Hippocampal formation (tissue), 2 donors: ENCODE results near the gene ENPEP.
"Not testable (repeated sequence)": the region's sequence is repeated elsewhere in the genome, so short reads cannot be mapped to it uniquely, and the experiment has no call there.

Experiments
- DNase-seq, 2 donors: peaks; one replicate each; lab custom pipeline; 2025; lab: John Stamatoyannopoulos, UW

ENPEP gene

GRCh38 chr4:110520886-110521285 is 44.9 kb downstream of the ENPEP start:
- DNase-seq, result no peak

- no peak for DNase-seq
Observed at GRCh38 chr4:110526589-110526988, 50.6 kb downstream of the ENPEP start.

- DNase-seq, result no peak
Observed at GRCh38 chr4:110527156-110527555, 51.2 kb downstream of the ENPEP start.

DNA sequence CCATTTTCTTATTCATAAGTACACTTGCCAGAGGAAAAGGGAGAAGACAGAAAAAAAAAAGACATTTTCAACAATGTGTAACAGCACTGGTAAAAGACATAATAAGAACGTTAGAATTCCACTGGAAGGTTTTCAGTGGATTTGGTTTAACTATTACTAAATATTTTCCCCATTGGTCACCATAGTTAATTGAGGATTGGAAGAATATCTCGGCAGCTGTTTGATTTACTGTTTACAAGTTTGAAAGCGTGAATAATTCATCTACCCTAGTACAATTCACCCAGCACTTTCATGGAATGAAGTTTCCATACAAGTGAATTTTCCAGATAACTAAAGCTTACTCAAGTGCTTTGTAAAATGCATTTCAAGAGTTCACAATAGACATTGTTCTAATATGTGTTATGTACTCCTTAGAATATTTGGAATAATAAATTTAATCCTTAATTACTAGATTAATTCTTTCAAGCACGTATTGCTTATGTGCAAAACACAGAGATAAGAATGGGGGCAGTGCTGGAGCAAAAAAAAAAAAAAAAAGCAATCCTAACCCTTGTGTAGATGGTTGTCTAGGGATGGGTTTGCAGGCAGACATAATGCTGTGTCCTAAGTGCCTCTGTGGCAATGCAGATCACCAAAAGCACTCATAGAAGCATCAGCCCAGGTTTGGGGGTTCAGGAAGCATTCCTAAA is 57.1 kb downstream of the ENPEP start:
- DNase-seq, result no peak

DNA sequence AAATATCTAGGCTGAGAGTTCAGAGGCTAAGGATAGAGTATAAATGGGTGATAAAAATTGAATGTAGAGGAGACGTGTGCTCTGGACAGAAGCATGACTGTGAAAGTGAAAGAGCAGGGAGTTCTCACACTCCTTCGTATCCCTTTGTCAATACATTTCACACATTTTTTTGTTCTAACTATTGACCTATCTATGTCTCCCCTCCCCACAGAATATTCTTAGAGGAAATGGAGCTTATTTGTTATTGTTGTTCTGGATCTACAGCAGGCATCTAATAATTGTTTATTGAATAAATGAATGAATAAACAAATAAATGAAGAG is 57.6 kb downstream of the ENPEP start:
- DNase-seq, result no peak

DNA sequence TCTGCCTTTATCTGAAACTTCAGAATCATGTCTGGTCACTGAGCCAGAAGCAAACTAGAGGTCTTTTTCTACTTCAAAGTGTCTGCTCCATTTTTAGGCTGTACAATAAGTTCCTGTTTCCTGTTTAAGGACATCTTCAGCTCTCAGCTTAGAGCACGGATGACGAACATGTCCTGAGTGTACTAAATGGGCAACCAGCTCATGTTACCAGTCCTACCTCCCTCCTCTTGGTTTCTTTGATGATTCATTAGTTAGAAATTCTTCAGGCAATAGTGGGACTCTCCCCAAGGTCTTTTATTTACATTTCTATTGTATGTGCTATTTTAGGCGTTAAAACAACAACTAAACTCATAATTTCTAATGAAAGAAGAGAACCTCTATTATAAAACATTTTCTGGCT is 58.0 kb downstream of the ENPEP start:
- DNase-seq, result no peak

DNA sequence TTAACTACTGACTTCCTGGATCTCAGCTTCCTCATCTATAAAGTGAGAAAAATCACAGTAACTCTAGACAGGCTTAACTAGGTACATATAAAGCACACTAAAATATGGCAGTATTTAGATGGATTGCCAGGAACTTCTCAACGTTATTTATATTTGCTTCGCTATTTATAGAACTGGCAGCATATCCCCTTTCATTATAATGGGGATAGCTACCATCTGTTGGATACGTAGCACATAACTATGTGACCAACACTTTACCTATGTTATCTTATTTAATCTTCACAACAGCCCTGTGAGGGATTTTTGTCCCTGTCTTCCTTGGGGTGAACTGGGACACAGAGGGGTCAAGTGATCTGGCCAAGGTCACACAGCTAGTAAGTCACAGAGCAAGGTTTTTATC is 64.6 kb downstream of the ENPEP start:
- no peak for DNase-seq

DNA sequence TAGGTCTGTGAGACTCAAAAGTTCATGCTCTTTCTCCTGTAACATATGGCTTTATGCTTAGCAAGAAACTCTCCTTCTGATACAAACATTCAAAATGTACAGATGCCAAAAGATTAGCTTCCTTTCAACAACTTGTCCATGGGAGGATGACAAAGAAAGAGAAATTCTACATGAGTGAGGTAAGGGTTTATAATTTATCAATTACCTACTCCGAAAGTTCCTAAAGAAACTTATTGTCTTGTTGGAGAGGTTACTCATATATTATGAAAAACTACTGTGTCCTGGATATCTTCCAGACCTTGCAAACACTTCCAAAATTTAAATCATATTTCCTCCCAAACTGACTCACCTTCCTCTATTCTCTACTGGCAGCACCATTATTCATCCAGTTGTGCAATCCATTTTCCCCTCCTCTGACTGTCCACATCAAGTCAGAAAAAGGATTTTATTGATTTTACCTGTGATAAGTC is 65.1 kb downstream of the ENPEP start:
- DNase-seq, result no peak

- DNase-seq, result no peak
Observed at GRCh38 chr4:110543577-110543976, 67.6 kb downstream of the ENPEP start.

DNA sequence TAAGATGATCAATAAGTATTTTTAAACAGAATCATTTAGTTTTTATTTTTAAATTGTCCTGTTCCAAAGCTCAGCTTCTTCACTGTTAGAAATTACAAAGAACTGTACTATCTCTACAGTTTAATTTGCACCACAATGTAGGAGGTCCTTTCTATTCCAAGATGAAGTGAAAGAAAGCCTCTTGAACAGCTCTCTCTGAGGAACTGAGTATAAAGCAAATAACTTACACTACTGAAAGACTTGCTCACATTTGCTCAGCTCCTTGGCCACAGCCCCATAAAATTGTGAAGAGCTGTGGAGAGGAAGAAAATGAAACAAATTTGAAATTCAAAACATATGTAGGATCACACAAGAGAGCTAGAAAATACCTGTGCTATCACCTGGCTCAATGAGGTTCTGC is 68.6 kb downstream of the ENPEP start:
- no peak for DNase-seq

DNA sequence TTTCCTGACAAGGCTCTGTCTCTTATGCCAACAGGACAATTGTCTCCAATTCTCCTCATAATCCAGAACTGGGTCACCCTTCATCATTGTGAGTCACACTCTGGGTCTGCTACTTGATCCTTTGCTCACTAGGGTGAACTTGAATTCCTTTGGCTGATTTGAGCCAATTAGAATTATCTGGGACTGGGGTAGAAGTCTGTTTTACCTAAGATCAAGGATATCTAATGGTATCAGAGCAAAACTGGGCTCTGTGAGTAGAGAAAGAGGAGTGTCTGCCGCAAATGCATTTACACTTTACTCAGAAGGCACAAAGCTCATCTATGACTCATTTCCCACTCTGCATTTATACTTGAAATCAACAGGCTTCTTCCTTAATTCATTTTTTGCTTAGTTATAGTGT is 74.3 kb downstream of the ENPEP start:
- no peak for DNase-seq

- DNase-seq, result no peak
Observed at GRCh38 chr4:110553197-110553596, 77.2 kb downstream of the ENPEP start.

DNA sequence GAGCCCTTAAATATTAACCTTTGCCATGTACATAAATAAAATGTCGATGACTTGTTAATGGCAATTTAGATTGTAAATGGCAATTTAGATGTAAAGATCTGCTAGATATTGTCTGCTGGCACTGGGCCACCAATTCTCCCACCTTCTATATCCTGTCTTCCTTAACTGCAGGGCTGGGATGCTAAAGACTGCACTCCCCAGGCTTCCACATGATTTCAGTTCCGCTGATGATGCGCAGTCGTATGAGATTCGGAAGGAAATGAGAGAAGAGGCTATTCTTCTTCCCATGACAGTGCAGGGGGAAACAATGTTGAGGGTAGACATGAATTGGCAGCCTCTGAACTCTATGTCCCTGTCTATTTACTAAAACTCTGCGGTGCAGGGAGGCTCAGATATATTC is 91.3 kb downstream of the ENPEP start:
- DNase-seq, result no peak

DNA sequence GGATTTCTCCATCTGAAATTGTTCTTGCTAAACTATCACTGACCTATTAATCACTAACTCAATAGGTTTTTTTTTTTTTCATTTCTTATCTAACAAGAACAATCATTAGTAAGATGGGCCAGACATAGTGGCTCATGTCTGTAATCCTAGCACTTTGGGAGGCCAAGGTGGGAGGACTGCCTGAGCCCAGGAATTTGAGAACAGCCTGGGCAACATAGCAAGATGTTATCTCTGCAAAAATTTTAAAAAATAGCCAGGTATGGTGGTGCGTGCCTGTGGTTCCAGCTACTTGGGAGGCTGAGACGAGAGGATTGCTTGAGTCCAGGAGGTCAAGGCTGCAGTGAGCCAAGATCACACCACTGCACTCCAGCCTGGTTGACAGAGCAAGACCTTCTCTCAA is 100.7 kb downstream of the ENPEP start:
- not testable (repeated sequence) for DNase-seq

DNA sequence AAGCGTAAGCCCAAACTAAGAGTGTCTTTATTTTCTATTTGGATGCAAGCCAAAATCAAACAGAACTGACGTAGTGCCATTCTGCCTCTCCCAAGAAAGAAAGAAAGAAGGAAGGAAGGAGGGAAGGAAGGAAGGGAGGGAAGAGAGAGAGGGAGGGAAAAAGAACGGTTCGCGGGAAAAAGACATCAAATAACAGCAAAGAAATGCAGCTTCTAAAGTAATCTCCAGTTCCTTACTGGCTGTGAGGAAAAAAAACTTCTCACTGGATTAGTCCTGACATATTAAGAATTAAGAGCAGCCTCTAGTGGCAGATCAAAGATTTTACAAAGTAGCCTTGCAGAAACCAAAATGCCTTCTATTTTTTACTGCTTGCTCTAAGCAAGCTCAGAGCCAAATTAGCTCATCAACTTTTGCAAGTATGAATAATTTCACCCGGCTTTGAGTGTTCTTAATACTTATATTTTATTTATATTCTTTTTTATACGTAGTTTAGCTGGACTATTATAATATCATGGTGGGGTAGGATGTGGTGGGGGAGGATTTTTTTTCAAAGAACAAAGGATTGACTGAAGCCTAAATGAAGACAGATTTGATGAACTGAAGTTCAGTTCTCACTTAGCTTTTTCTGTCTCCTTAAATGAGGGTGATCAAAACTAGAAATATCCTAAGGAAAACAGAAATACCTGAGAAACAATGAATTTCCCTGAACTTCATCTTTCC is 110.3 kb downstream of the ENPEP start:
- DNase-seq, result peak in 1 of 2 donors; percentile 3

GRCh38 chr4:110587666-110588285 is 111.8 kb downstream of the ENPEP start:
- no peak for DNase-seq

GRCh38 chr4:110589297-110589696 is 113.3 kb downstream of the ENPEP start:
- DNase-seq, result no peak

DNA sequence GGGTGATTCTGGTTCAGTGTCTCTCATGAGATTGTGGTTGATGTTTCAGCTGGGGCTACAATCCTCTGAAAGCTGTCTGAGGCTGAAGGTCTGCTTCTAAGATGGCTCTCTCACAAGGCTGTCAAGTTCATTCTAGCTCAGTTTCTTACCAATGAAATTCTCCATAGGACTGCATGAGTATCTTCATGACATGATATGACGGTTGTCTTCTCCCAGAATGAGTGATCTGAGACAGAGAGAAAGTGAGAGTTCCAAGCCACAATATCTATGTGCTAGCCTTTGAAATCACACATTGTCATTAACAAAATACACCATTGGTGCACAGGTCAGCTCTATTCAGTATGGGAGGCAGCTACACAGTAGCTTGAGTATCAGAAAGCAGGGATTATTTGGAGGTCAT is 119.6 kb downstream of the ENPEP start:
- no peak for DNase-seq

DNA sequence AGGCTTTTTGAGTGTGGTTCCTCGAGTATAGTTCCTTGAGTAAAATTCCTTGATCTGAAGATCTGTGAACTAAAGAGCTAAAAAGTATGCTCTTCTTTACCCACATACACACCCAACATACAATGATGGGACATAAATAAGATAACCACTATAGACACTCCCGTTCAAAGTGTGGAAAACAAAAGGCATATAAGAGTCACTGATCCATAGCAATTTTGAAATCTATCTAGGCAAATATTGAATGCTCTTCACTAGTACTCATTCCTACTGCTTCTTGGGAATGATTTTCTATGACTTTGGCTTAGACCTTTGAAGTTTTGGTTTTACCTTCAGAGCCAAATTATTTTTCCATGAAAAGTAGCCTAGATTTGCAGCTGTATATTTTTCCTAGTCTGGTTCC is 120.5 kb downstream of the ENPEP start:
- no peak for DNase-seq

DNA sequence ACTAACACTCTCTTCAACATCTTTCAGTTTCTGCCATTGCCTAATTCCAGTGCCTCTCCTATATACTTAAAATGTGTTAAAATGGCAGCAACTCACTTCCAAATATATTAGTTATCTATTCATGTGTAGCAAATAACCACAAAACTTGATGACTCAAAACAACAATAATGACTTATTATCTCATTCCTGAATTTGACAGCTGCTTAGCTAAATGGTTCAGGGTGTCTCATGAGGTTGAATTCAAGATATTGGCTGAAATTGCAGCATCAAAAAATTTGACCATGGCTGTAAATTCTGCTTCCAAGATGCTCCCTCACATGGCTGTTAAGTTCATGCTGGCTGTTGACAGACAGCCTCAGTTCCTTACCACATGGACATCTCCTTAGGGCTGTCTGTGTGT is 121.6 kb downstream of the ENPEP start:
- DNase-seq, result no peak

GRCh38 chr4:110602061-110602460 is 126.1 kb downstream of the ENPEP start:
- no peak for DNase-seq

DNA sequence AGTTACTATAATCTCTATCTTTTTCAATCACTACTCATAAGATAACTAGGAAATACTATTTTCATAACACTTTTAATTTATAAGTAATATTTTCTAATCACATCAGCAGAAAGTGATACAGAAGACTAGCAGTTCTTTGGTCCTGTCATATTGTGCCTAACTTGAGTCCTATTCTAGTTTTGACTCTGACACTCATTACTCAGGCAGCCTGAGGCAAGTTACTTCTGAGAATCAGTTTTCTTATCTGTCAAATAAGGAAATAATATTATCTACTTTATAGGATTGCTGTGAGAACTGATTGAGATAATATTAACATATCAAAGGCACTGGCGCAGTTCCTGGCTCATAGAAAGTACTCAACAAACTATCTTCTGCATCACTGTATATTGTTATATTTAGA is 129.1 kb downstream of the ENPEP start:
- DNase-seq, result no peak

GRCh38 chr4:110609044-110609750 is 133.2 kb downstream of the ENPEP start:
- no peak for DNase-seq
